ENCODE data around the gene PC.

The PC gene

GRCh38 chr11:66885950-66886440, 72.2 kb downstream of the PC start:
- DNase-seq (ENCODE audit: low read depth in 2 of 2, low spot score in 1 of 2): no peak

- no peak for DNase-seq (ENCODE audit: low read depth in 2 of 2, low spot score in 1 of 2)
These were observed 72.7 kb downstream of the PC start for GRCh38 chr11:66885469-66885868.

- DNase-seq (ENCODE audit: low read depth in 2 of 2, low spot score in 1 of 2): no peak
These were observed 73.7 kb downstream of the PC start for GRCh38 chr11:66884443-66884842.

- peak in 1 of 2 donors; percentile 35 for DNase-seq (ENCODE audit: low read depth in 2 of 2, low spot score in 1 of 2)
These were observed 74.9 kb downstream of the PC start for GRCh38 chr11:66883016-66883965.

DNA sequence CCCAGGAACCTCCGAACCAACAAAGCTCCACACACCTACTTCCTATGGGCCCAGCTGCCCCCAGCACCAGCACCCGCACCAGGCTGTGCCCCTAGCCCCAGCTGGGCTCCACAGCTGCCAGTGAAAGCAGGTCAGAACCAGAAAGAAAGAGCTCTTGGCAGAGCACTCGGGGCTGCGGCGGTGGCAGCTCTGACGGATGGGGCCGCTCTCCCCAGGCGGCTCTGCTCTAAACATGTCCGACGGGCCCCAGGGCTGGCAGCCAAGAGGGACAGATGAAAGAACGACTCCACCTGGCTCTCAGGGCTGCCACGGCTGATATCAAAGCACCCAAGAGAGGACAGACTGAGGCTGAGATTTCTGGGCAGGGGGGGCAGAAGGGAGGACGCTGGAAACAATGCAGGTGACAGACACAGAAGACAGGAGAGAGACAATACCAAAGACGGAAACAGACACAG, 75.6 kb downstream of the PC start:
- no peak for DNase-seq (ENCODE audit: low read depth in 2 of 2, low spot score in 1 of 2)

DNA sequence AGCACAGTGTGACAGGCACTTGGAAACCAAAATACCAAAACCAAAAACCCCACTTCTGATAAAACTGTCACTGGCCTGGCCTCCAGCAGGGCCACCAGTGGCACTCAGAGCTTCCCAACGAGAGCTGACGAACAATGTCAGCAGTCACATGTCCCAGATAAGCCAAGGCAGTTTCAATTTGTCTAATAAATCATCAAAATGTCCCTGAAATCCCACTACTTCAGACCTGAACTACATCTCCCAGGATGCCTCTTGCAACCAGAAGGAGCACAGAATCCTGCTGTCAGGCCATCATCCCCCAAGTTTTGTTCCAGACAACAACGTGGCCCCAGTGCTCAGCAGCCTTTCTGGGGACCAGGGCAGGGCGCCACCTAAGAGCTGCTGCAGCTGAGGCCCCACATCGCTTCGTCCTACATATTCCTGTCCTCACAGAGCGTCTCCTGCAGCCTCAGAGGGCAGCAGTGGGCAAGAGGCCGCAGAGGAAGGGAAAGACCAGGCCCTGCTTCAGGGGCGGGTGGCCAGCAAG, 76.2 kb downstream of the PC start:
- DNase-seq (ENCODE audit: low read depth in 2 of 2, low spot score in 1 of 2): no peak

- no peak for DNase-seq (ENCODE audit: low read depth in 2 of 2, low spot score in 1 of 2)
These were observed 76.7 kb downstream of the PC start for GRCh38 chr11:66881451-66881835.

DNA sequence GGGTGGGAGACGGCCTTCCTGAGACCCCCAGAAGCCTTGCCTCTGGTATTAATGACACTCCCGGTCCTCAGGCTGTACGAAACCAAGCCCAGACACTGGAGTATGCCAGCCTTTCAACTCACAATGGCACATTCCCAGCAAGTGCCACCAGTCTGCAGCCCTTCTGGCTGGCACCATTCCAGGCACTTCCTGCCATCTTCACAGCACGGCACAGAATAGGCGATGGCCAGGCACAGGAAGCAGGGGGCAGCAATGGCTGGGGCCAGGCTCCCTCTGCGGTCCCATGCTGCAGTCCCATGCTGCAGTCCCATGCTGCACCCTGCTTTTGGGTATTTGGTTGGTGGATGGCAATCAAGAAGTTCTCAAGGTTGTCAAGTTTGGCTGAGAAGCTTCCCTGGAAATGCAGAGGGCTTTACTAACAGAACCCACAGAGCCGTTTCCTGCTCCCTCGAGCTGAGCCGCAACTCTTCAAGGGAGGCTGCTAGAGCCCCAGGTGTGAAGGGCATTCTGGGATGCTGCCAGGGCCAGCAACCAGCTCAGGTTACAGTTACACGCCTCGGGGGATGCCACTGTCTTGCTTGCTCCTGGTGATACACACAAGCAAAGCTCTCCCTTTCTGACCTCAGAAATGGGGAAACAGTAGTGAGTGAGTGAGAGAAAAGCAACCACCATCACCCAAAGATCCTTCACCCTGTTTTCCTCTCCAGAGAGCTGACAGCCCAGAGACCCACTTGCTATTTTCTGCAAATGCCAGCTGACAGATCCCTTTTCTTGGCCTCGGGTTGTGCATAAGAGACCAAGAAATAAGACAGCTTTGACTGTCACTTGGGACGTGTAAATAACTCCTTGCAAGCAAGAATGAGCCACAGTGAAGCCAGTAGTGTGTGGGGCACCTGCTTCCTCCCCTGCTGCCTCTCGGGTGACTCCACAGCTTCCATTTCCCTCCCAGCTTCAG, 77.4 kb downstream of the PC start:
- no peak for DNase-seq (ENCODE audit: low read depth in 2 of 2, low spot score in 1 of 2)

DNA sequence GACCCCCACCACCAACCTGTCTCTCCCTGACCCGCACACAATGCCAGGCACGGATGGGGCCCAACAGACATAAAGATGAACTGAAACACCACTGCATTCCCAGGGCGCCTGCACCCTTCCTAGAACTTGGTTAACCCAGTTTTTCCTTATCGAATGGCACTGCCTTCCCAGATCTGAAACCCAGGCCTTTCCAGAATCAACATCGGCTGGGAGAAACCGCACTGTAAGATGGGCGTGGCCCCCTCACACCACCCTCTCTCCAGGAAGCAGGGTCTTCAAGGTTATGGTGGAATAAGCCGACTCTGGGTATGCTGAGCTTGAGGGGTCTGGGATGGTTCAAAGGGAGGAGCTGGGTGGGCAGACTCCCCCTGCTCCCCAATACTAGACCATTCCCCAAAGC, 78.2 kb downstream of the PC start:
- no peak for DNase-seq (ENCODE audit: low read depth in 2 of 2, low spot score in 1 of 2)

- DNase-seq (ENCODE audit: low read depth in 2 of 2, low spot score in 1 of 2): no peak
These were observed 78.6 kb downstream of the PC start for GRCh38 chr11:66879583-66879982.

DNA sequence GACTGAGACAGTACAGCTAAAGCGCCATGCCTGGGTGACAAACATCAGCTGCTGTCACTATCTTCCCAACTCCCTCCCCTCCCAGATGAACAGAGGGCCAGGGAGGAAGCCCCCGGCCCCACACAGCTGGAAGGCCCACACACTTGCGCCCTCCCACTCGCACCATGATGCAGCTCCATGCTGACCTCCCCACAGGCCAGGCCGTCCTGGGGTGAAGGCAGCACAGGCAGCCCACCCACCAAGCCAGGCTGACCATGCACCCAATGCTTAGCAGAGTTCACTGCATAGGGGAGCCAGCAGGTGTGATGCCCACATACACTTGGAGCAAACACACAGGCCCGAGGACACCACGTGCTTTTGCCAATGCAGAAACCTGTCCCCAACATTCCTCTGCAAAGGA, 79.2 kb downstream of the PC start:
- DNase-seq (ENCODE audit: low read depth in 2 of 2, low spot score in 1 of 2): no peak

DNA sequence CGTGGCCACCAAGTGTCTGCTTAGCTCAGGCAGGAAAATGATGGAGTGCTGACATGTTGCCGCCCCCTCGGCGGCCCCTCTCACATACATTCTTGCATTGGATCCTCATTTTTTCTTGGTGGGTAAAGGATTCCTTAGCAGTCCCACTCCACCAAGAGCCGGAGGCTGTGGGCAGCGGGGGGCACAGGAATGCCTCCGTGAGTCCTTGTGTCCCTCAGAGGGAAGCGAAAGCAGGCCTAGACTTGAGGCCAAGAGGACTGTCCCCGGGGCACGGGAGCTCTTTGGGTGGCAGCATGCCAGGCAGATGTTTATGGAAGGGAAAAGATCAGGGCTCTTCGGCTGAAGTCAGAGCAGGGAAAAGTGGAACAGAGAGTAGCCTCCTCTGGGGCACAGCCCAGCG, 79.7 kb downstream of the PC start:
- DNase-seq (ENCODE audit: low read depth in 2 of 2, low spot score in 1 of 2): no peak

DNA sequence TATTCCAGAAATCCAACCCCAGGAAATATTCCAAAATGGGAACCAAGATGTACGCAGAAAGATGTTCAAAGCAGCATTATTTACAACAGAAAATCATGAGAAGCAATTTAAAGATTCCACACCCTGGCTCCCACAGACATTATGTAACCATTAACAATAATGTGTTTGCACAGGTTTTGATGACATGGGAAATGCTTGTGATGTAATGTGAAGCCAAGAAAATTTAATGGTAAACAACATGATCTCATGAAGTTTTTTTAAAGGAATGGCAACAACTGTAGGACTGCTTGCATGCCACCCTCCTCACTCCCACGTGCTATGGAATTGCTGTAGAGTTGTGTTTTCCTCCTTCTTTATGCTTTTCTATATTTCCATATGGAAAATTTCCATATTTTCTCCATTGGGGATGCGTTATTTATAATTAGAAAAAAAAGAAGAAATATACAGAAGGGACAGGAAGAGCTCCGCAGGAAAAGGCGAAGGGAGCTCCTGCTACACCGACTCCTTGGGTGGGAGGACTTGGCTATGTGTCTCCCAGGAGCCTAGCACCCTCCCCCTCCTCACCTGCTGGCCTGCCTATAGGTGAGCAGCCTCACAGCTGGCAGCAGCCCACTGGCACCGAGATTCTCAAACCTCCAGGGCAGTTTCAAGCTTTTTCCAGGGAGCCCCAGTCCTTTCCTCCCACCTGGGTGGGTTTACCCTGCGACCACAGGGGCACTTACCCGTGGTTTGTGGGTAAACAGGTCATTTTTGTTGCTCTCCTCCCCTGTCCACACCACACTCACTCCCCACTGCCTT, 80.4 kb downstream of the PC start:
- no peak for DNase-seq (ENCODE audit: low read depth in 2 of 2, low spot score in 1 of 2)

DNA sequence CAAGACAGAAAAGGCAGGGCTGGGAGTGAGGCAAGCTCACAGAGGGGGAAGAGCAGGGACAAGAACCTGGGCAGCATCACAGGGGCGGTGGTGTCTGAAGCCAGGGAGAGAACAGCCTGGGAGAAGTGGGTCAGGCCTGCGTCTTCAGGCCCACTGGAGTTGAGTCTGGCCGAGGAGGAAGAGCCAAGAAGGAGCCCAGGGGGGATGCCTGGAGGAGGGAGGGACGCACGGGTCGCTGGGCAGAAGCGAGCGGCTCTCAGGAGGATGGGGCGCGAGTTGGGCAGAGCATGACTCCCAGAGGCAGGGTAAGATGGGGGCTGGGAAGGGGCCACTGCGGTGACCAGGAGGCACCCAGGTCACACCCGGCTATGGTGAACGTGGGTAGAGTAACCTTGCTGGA, 82.8 kb downstream of the PC start:
- DNase-seq (ENCODE audit: low read depth in 2 of 2, low spot score in 1 of 2): no peak

GRCh38 chr11:66874232-66874631, 84.0 kb downstream of the PC start:
- DNase-seq (ENCODE audit: low read depth in 2 of 2, low spot score in 1 of 2): no peak

DNA sequence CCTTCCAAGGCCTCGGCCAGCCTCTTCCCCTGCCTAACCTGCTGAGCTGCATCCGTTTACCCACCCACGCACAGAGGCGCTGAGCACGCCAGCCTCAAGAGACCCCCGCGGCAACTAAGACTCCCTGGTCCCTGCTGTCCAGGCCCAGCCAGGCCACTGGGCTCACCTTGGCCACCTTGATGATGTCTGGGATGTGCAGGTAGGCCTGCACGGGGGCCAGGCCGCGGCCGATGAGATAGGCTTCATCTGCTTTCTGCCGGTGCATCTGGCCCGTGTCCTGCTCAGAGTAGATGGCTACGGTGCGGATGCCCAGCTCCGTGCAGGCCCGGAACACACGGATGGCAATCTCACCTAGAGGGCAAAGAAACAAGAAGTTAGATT, 86.7 kb downstream of the PC start:
- no peak for DNase-seq (ENCODE audit: low read depth in 2 of 2, low spot score in 1 of 2)

GRCh38 chr11:66870616-66871520, 87.3 kb downstream of the PC start:
- no peak for DNase-seq (ENCODE audit: low read depth in 2 of 2, low spot score in 1 of 2)

DNA sequence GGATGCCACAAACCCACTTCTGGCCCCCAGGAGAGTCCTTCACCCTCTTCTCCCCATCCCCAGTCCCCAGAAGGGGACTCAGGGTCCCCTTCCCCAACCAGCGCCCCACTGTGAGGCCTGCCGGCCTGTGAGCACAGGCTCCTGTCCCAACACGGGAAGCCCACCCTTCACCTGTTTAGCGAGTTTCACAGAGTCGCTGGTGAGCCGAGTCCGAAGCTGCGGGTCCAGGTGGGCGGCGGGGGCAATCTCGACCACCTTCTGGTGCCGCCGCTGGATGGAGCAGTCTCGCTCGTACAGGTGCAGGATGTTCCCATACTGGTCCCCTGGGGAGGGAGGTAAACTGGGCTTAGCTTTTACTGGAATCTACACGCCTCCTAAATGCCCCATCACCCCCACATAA, 88.1 kb downstream of the PC start:
- no peak for DNase-seq (ENCODE audit: low read depth in 2 of 2, low spot score in 1 of 2)

GRCh38 chr11:66869567-66869870, 88.7 kb downstream of the PC start:
- no peak for DNase-seq (ENCODE audit: low read depth in 2 of 2, low spot score in 1 of 2)
